Coronary artery (tissue), 2 donors: ENCODE measurements around the gene CLPSL2.
"Not testable (repeated sequence)": the region's sequence is repeated elsewhere in the genome, so short reads cannot be mapped to it uniquely, and the experiment has no call there.

Source experiments
- DNase-seq: peaks from one replicate; pipeline ENCODE4 v3.0.0-alpha.2; 2017; ENCODE audit warnings: low spot score
- H3K27ac ChIP-seq, 2 donors: fragments of 200-600 bp; sonication (generic); one replicate each; pipeline ENCODE4 v1.5.1; 2016 to 2019
- H3K4me3 ChIP-seq: fragments of 200-600 bp; sonication (generic); 2 replicates; pipeline ENCODE4 v1.5.1; 2016; ENCODE audit warnings: mild to moderate bottlenecking, moderate library complexity
- TF ChIP-seq, protein P1 (sequence below): fragments of 200-600 bp; sonication (generic); IDR thresholded peaks from one replicate; pipeline ENCODE4 v1.5.1; 2019; ENCODE audit warnings: antibody characterized with exemption

The CLPSL2 gene

DNA sequence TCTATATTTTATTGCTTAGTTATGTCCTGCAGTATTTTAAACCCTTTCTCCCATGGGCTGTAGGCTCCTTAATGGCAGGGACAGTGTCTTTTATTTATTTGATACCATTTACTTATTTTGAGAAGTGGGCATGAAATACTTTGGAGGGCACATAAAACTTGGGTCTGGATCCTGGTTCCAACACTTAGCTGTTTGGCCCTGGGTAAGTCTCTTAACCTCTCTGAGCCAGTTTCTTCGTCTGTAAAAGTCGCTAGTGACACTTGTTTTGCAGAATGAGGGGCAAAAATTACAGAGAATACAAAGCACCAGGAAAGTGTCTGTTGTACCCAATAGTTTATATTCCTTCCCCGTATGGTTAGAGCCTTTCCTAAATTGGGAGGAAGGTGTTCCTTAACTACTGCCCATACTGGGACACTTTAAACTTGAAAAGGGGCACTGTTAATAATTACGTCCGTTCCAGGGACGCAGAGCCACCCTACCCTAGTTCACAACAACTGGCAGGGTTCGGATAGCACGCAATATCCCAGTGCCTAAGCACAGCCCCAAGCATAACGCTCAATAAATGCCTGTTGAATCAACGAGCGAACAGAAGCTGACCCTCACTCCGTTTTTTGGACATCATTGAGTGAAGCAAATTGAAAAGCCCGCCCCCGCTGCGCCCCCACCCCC lies 45.5 kb upstream of the CLPSL2 start:
- Histone ChIP-seq H3K4me3 (peak overlapping the region; percentile 78), H3K27ac (peak overlapping the region; percentile 100)
- TF ChIP-seq, protein P1, sequence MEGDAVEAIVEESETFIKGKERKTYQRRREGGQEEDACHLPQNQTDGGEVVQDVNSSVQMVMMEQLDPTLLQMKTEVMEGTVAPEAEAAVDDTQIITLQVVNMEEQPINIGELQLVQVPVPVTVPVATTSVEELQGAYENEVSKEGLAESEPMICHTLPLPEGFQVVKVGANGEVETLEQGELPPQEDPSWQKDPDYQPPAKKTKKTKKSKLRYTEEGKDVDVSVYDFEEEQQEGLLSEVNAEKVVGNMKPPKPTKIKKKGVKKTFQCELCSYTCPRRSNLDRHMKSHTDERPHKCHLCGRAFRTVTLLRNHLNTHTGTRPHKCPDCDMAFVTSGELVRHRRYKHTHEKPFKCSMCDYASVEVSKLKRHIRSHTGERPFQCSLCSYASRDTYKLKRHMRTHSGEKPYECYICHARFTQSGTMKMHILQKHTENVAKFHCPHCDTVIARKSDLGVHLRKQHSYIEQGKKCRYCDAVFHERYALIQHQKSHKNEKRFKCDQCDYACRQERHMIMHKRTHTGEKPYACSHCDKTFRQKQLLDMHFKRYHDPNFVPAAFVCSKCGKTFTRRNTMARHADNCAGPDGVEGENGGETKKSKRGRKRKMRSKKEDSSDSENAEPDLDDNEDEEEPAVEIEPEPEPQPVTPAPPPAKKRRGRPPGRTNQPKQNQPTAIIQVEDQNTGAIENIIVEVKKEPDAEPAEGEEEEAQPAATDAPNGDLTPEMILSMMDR: no peak
- DNase-seq: no peak

DNA sequence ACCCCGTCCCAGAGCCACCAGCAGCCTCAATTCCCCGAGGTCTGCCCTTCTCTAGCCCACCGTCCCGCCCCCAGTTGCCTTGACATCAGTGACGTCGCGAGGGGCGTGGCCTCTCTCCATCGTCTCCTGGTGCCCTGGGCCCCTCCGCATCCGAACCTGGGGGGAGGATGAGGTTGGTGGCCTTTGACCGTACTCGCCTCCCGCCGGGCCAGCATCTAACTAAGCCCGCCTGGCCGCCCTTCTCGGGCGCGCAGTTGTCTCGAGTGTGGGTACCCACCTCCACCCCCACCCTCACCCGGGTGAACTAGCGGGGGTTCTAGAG lies 45.0 kb upstream of the CLPSL2 start:
- peak; percentile 98 for DNase-seq
- Histone ChIP-seq H3K27ac (peak overlapping the region; percentile 100), H3K4me3 (peak overlapping the region; percentile 78)
- TF ChIP-seq, protein P1: no peak

DNA sequence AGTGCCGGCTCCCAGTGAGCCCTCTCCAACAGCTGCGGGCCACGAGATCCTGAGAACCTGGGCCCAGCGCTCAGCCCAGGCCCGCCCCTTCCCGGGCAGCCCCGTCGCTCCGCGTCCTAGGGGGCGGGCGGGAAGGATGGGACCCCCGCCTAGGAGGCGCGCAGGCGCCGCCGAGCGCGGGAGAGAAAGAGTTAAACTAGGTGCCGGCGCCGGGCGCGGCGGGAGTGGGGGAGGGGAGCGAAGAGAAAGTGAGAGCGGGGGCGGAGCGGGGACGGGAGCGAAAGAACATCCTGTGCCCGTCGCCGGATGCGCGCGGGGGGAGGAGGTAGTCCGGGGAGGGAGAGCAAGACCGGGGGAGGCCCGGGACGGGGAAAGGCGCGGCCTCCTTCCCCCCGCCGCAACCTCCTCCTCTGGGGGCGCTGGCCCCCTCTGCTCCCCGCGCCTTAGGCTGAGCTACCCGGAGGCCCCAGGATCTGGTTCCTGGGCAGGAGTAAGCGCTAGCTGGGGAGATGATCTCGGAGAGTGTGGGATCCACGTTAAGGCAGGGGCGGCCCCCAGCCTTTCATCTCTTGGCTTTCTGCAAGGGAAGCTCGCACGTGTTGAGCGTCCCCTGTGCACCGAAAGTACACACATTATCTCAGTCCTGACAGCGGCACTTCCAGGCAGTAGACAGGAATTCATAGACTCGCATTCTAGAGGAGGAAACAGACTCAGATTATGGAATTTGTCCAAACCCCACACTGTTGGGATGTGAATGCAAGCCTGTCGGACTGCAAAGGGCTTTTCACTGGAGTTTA lies 44.5 kb upstream of the CLPSL2 start:
- peak; percentile 98 for DNase-seq
- Histone ChIP-seq H3K4me3 (peak overlapping the region; percentile 78), H3K27ac (peak overlapping the region; percentile 100)
- TF ChIP-seq, protein P1: no peak

DNA sequence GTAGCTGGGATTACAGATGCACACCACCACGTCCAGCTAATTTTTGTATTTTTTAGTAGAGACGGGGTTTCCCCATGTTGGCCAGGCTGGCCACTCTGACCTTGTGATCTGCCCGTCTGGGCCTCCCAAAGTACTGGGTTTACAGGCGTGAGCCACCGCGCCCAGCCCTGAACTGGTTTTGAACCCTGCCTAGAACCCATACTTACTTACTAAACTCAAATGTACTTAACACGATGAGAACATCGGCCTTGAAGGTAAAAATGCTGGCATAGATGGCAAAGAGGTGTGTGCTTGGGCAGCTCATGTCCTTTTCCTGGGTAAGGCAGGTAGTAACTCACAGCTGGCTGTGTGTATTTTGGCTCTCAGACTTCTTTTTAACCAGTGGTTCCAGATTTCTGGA lies 42.8 kb upstream of the CLPSL2 start:
- TF ChIP-seq, protein P1: no peak
- DNase-seq: no peak
- peak overlapping the region; percentile 100 for H3K27ac ChIP-seq
- H3K4me3 ChIP-seq: no peak overlapping the region

DNA sequence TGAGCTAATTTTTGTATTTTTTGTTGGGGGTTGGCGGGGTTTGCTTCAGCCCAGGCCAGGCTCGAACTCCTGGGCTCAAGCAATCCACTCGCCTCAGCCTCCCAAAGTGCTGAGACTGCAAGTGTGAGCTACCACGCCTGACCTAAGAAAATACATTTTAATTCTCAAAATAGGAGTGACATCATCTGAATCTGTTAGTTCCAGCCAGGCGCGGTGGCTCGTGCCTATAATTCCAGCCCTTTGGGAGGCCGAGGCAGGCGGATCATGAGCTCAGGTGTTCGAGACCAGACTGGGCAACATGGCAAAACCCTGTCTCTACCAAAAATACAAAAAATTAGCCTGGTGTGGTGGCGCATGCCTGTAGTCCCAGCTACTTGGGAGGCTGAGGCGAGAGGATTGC lies 42.1 kb upstream of the CLPSL2 start:
- H3K27ac ChIP-seq: peak overlapping the region; percentile 100
- H3K4me3 ChIP-seq, DNase-seq: not testable (repeated sequence)

DNA sequence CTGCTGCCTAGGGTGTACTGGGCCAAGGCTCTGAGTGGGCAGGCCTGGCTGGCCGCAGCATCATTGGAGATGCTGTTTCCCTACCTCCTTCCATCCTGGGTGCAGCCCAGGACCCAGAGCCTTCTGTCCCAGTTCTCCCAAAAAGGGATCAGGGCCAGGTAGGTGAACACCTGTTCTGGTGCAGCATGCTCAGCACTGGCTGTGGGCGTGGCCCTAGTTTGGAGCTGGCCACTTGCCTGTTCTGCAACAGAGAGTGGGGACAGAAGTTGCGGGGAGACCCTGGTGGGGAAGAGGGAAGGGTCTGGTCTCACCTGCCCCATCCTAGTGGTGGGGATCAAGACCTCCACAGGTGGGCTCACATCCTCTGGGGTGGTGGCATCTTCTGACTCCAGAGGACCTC lies 40.9 kb upstream of the CLPSL2 start:
- DNase-seq: no peak
- no peak overlapping the region for H3K4me3 ChIP-seq
- H3K27ac ChIP-seq: peak overlapping the region in 1 of 2 donors; percentile 35
- TF ChIP-seq, protein P1: no peak

DNA sequence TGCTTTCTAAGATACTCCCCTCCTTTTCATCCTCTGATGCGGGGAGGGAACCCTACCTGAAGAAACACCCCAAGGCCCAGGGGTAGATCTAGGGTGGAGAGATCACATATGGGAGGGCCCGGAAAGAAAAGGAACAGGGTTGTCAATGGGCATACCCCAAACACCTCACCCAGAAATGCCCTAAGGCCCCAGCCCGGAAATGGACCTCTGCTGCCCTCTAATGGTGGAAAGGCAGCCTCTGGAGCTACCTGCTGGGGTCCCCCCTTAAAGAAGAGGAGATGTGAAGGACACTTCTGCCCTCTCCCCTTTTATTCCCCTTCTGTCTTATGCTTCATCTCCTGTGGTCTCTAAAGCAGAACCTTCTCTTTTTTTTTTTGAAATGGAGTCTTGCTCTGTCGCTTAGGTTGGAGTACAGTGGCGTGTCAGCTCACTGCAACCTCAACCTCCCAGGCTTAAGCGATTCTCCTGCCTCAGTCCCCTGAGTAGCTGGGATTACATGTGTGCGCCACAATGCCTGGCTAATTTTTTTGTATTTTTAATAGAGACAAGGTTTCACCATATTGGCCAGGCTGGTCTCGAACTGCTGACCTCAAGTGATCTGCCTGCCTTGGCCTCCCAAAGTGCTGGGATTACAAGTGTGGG lies 40.0 kb upstream of the CLPSL2 start:
- TF ChIP-seq, protein P1: peak; percentile 94
- peak; percentile 85 for DNase-seq
- peak overlapping the region in 1 of 2 donors; percentile 35 for H3K27ac ChIP-seq
- H3K4me3 ChIP-seq: no peak overlapping the region
